IMR-90 (cell line): Measurements from ENCODE around the gene GRAP. TPM values are rescaled to one million over a fixed set of nuclear protein-coding genes. Genes with fewer than 3 reads are reported as not detected.

Source experiments
- ATAC-seq: fragments of 200-7000 bp; cut with Tn5 transposase; 2 replicates; pipeline ENCODE4 v1.9.1; 2020; ENCODE audit warnings: low read depth, mild to moderate bottlenecking, moderate library complexity
- BruUV-seq: library from RNA; stranded (reverse); fragments of 400-500 nt; replicated peaks from 2 replicates; lab custom pipeline; 2021; lab: Mats Ljungman, UMichigan
- CTCF ChIA-PET: fragments of 300-600 bp; formaldehyde crosslinking; extraction: SDS; loops from one replicate; lab custom pipeline; 2021; ENCODE audit warnings: antibody characterized with exemption; lab: Yijun Ruan, JAX
- POLR2A ChIA-PET: fragments of 300-600 bp; sonication (Branson Sonifier 250); formaldehyde crosslinking; loops from one replicate; lab custom pipeline; 2022; ENCODE audit warnings: antibody characterized with exemption; ENCODE audit not compliant: unreplicated experiment; lab: Charles Lee
- DNase-seq: peaks from one replicate; pipeline ENCODE4 v3.0.0; 2013
- H2AFZ ChIP-seq: replicated peaks from 2 replicates; pipeline ENCODE3; 2013; ENCODE audit warnings: low read length, mild to moderate bottlenecking; ENCODE audit not compliant: poor library complexity
- H2AK5ac ChIP-seq: 2 replicates; pipeline ENCODE4 v1.6.1; 2013; ENCODE audit warnings: low read depth, low read length, inconsistent platforms
- H2AK9ac ChIP-seq: replicated peaks from 2 replicates; pipeline ENCODE3; 2013; ENCODE audit warnings: mild to moderate bottlenecking, low read depth, low read length, moderate library complexity; ENCODE audit not compliant: poor library complexity
- H2BK120ac ChIP-seq: 2 replicates; pipeline ENCODE4 v1.6.1; 2013; ENCODE audit warnings: low read depth, low read length, inconsistent platforms
- H2BK15ac ChIP-seq: 3 replicates; pipeline ENCODE4 v1.6.1; 2013; ENCODE audit warnings: low read depth, low read length, inconsistent platforms
- H2BK20ac ChIP-seq: 2 replicates; pipeline ENCODE4 v1.6.1; 2013; ENCODE audit warnings: low read depth, mild to moderate bottlenecking, inconsistent platforms, low read length, moderate library complexity
- H2BK5ac ChIP-seq: 2 replicates; pipeline ENCODE4 v1.6.1; 2013; ENCODE audit warnings: mild to moderate bottlenecking, low read depth, low read length, inconsistent platforms; ENCODE audit not compliant: poor library complexity, severe bottlenecking
- H3K14ac ChIP-seq: replicated peaks from 2 replicates; pipeline ENCODE4 v1.6.1; 2013; ENCODE audit warnings: low read depth, low read length, inconsistent platforms
- H3K18ac ChIP-seq: 2 replicates; pipeline ENCODE4 v1.6.1; 2013; ENCODE audit warnings: low read depth, low read length, control low read depth
- H3K23ac ChIP-seq: 2 replicates; pipeline ENCODE4 v1.6.1; 2013; ENCODE audit warnings: low read depth, low read length, inconsistent platforms
- H3K27ac ChIP-seq: 2 replicates; pipeline ENCODE4 v1.5.1; 2013; ENCODE audit warnings: mild to moderate bottlenecking, control low read depth, low read length; ENCODE audit not compliant: insufficient read depth
- H3K27me3 ChIP-seq: 2 replicates; pipeline ENCODE4 v1.6.1; 2013; ENCODE audit warnings: low read length; ENCODE audit not compliant: control insufficient read depth, insufficient read depth
- H3K36me3 ChIP-seq: 2 replicates; pipeline ENCODE4 v1.6.1; 2013; ENCODE audit warnings: low read length, mixed read lengths; ENCODE audit not compliant: control insufficient read depth, insufficient read depth
- H3K4ac ChIP-seq: 2 replicates; pipeline ENCODE4 v1.6.1; 2013; ENCODE audit warnings: low read depth, low read length, inconsistent platforms
- H3K4me1 ChIP-seq: 2 replicates; pipeline ENCODE4 v1.6.1; 2013; ENCODE audit warnings: low read length, mixed read lengths; ENCODE audit not compliant: control insufficient read depth, insufficient read depth
- H3K4me2 ChIP-seq: 2 replicates; pipeline ENCODE4 v1.6.1; 2013; ENCODE audit warnings: low read depth, mild to moderate bottlenecking, control low read depth, low read length, moderate library complexity
- H3K4me3 ChIP-seq: 2 replicates; pipeline ENCODE4 v1.5.1; 2013; ENCODE audit warnings: low read depth, mild to moderate bottlenecking, control low read depth, low read length, moderate library complexity; ENCODE audit not compliant: insufficient read depth
- H3K56ac ChIP-seq: 2 replicates; pipeline ENCODE4 v1.6.1; 2013; ENCODE audit warnings: low read length, inconsistent platforms; ENCODE audit not compliant: insufficient read depth; ENCODE audit errors: extremely low read depth
- H3K79me1 ChIP-seq, 2 experiments: 2 replicates each; pipeline ENCODE4 v1.6.1; 2013; ENCODE audit warnings: low read length in 2 of 2, inconsistent platforms in 1 of 2, low read depth in 1 of 2
- H3K9ac ChIP-seq: 2 replicates; pipeline ENCODE4 v1.6.1; 2013; ENCODE audit warnings: low read depth, low read length, control low read depth
- H3K9me1 ChIP-seq: 2 replicates; pipeline ENCODE4 v1.6.1; 2013; ENCODE audit warnings: low read length, inconsistent platforms; ENCODE audit not compliant: insufficient read depth
- H3K9me3 ChIP-seq: 2 replicates; pipeline ENCODE4 v1.6.1; 2013; ENCODE audit warnings: low read length; ENCODE audit not compliant: control insufficient read depth, insufficient read depth
- H4K20me1 ChIP-seq: 2 replicates; pipeline ENCODE4 v1.6.1; 2013; ENCODE audit warnings: low read length, inconsistent platforms; ENCODE audit not compliant: insufficient read depth
- H4K5ac ChIP-seq: 2 replicates; pipeline ENCODE4 v1.6.1; 2013; ENCODE audit warnings: mild to moderate bottlenecking, low read depth, low read length, control low read depth
- H4K8ac ChIP-seq, 2 experiments: 2 replicates each; pipeline ENCODE4 v1.6.1; 2013; ENCODE audit warnings: low read depth in 2 of 2, low read length in 2 of 2, control low read depth in 1 of 2, inconsistent platforms in 1 of 2
- H4K91ac ChIP-seq: 2 replicates; pipeline ENCODE4 v1.6.1; 2013; ENCODE audit warnings: low read depth, low read length, inconsistent platforms; ENCODE audit not compliant: insufficient read depth
- BHLHE40 ChIP-seq: fragments of 150-350 bp; IDR thresholded peaks from 2 replicates; pipeline ENCODE4 v1.6.1; 2016; ENCODE audit warnings: mild to moderate bottlenecking, low read depth, low read length
- CEBPB ChIP-seq: IDR thresholded peaks from 2 replicates; pipeline ENCODE4 v1.6.1; 2012; ENCODE audit warnings: low read depth, low read length, improper control_type of control experiment
- CHD1 ChIP-seq: IDR thresholded peaks from 2 replicates; pipeline ENCODE4 v1.6.1; 2012; ENCODE audit warnings: low read depth, low read length, improper control_type of control experiment
- CTCF ChIP-seq: conservative IDR thresholded peaks from 2 replicates; pipeline ENCODE4 v1.5.1; 2012; ENCODE audit warnings: mild to moderate bottlenecking, low read depth, low read length, improper control_type of control experiment
- ELK1 ChIP-seq: fragments of 150-350 bp; IDR thresholded peaks from 2 replicates; pipeline ENCODE4 v1.6.1; 2016; ENCODE audit warnings: low read depth, mild to moderate bottlenecking, low read length, moderate library complexity, borderline replicate concordance
- FOS ChIP-seq: fragments of 150-350 bp; IDR thresholded peaks from 2 replicates; pipeline ENCODE4 v1.6.1; 2016; ENCODE audit warnings: low read depth, low read length
- MAFK ChIP-seq: IDR thresholded peaks from 2 replicates; pipeline ENCODE4 v1.6.1; 2012; ENCODE audit warnings: low read depth, low read length, improper control_type of control experiment
- MAZ ChIP-seq: IDR thresholded peaks from 2 replicates; pipeline ENCODE4 v1.6.1; 2012; ENCODE audit warnings: low read depth, mild to moderate bottlenecking, low read length, improper control_type of control experiment, moderate library complexity, borderline replicate concordance
- MXI1 ChIP-seq: IDR thresholded peaks from 2 replicates; pipeline ENCODE4 v1.6.1; 2012; ENCODE audit warnings: low read depth, mild to moderate bottlenecking, low read length, moderate library complexity, borderline replicate concordance
- NFE2L2 ChIP-seq: fragments of 150-350 bp; IDR thresholded peaks from 2 replicates; pipeline ENCODE4 v1.6.1; 2016; ENCODE audit warnings: low read depth, mild to moderate bottlenecking, low read length
- POLR2A ChIP-seq: IDR thresholded peaks from 2 replicates; pipeline ENCODE4 v1.6.1; 2012; ENCODE audit warnings: mild to moderate bottlenecking, low read depth, low read length
- RAD21 ChIP-seq: IDR thresholded peaks from 2 replicates; pipeline ENCODE4 v1.6.1; 2012; ENCODE audit warnings: low read length, improper control_type of control experiment
- RFX5 ChIP-seq: IDR thresholded peaks from 2 replicates; pipeline ENCODE4 v1.8.0; 2012; ENCODE audit warnings: low read depth, mild to moderate bottlenecking, low read length, moderate library complexity
- SMC3 ChIP-seq: fragments of 150-350 bp; IDR thresholded peaks from 2 replicates; pipeline ENCODE4 v1.6.1; 2016; ENCODE audit warnings: low read depth, mild to moderate bottlenecking, antibody characterized with exemption, low read length, moderate library complexity
- WGBS, 2 experiments: methylation state at CpG; one replicate each; pipeline versions ENCODE4 v1.1.5 to v1.1.7; 2013; ENCODE audit warnings: missing lambda C conversion rate in 2 of 2; ENCODE audit not compliant: insufficient read length in 1 of 2; ENCODE audit errors: extremely low coverage in 2 of 2; 5-methylcytosine and 5-hydroxymethylcytosine counted together
- dilution Hi-C: fragments of 300-500 bp; cut with HindIII; formaldehyde crosslinking; loops from one replicate; pipeline ENCODE4 v1.14.3; 2018; ENCODE audit warnings: low sequenced_read_pairs; ENCODE audit not compliant: unreplicated experiment
- in situ Hi-C: fragments of 300-500 bp; cut with MboI; formaldehyde crosslinking; loops from 3 replicates; pipeline ENCODE4 v1.14.3; 2019; ENCODE audit warnings: low sequenced_read_pairs, inconsistent platforms, mixed read lengths
- intact Hi-C: fragments of 100-400 bp; cut with micrococcal nuclease; formaldehyde crosslinking; loops from 2 replicates; pipeline ENCODE4 v1.10.0; 2022
- polyA plus RNA-seq, 3 experiments: library from polyadenylated mRNA; depleted of rRNA; stranded (reverse); fragments of >200 nt; gene quantifications; 2 replicates each; pipeline ENCODE4 v1.2.3, GENCODE V29; 2012; ENCODE audit warnings: low replicate concordance in 1 of 3
- total RNA-seq: library from RNA; depleted of rRNA; stranded (reverse); fragments of >200 nt; gene quantifications from 2 replicates; pipeline ENCODE4 v1.2.3, GENCODE V29; 2012
- TF ChIP-seq, protein P1 (sequence below): fragments of 150-350 bp; IDR thresholded peaks from 2 replicates; pipeline ENCODE4 v1.6.1; 2017; ENCODE audit warnings: mild to moderate bottlenecking, antibody characterized with exemption, low read length, low read depth

The GRAP gene
- total and polyA plus RNA-seq, 2 of the 4 experiments (the other 2 are of a cell fraction): under 0.01 to 0.14 TPM

GRCh38 chr17:19005137-19005773, 41.5 kb downstream of the GRAP start:
- ATAC-seq (no peak), DNase-seq (no peak)
- peaks cover 31% of the 10 kb centered on the region for H3K4me1 ChIP-seq
- no TSS peak for BruUV-seq
- H2AFZ ChIP-seq: peak overlapping the region; percentile 96
- peak overlapping the region; percentile 76; the same call in 1 of the 2 replicates for H3K18ac ChIP-seq
- peaks cover 25% of the 10 kb centered on the region for H4K20me1 ChIP-seq
- in situ Hi-C loops: no loop called here
- peaks cover 13% of the 10 kb centered on the region; the same call in 1 of the 2 replicates for H3K9me1 ChIP-seq
- WGBS, 2 experiments: 81% methylated on average over 8 of the region's 13 CpGs; no CpG with 5 or more reads in 1 of the 2 experiments
- peak overlapping the region; percentile 87; the same call in 1 of the 2 replicates for H3K4me2 ChIP-seq
- H3K23ac ChIP-seq: peak overlapping the region; percentile 95
- POLR2A ChIA-PET: no interaction called here
- peak overlapping the region; percentile 96 for H4K91ac ChIP-seq
- peak overlapping the region; percentile 98 for H2AK9ac ChIP-seq
- H3K56ac ChIP-seq: peak overlapping the region; percentile 33
- intact Hi-C loops: loop anchor here (2.0 kb wide), 1 partner anchor 44 kb away; no protein-coding TSS in a partner anchor
- H3K79me1 ChIP-seq: peaks cover 14 to 43% of the 10 kb centered on the region in 2 experiments; a peak in 3 of 4 replicates
- H2BK120ac ChIP-seq: peak overlapping the region; percentile 92
- no peaks in the 10 kb centered on the region for H3K27me3 ChIP-seq
- H2BK20ac ChIP-seq: peak overlapping the region; percentile 83
- dilution Hi-C loops: no loop called here
- peak overlapping the region; percentile 94 for H4K5ac ChIP-seq
- peak overlapping the region; percentile 71 for H3K4me3 ChIP-seq
- H3K4ac ChIP-seq: peak overlapping the region; percentile 93
- H2BK5ac ChIP-seq: peak overlapping the region; percentile 58
- CTCF ChIA-PET: no interaction called here
- H2AK5ac ChIP-seq: peak overlapping the region; percentile 76
- peaks cover 2% of the 10 kb centered on the region; the same call in 1 of the 2 replicates for H3K36me3 ChIP-seq
- H3K27ac ChIP-seq: peak overlapping the region; percentile 31; the same call in 1 of the 2 replicates
- H2BK15ac ChIP-seq: peak overlapping the region; percentile 98; the same call in 2 of the 3 replicates
- H4K8ac ChIP-seq: peak overlapping the region; percentile 70 to 95
- H3K9ac ChIP-seq: peak overlapping the region; percentile 25
- H3K9me3 ChIP-seq: no peaks in the 10 kb centered on the region
- H3K14ac ChIP-seq: peak overlapping the region; percentile 91; the same call in 1 of the 2 replicates
- TF ChIP-seq, protein P1, sequence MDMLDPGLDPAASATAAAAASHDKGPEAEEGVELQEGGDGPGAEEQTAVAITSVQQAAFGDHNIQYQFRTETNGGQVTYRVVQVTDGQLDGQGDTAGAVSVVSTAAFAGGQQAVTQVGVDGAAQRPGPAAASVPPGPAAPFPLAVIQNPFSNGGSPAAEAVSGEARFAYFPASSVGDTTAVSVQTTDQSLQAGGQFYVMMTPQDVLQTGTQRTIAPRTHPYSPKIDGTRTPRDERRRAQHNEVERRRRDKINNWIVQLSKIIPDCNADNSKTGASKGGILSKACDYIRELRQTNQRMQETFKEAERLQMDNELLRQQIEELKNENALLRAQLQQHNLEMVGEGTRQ: no peak
- TF ChIP-seq RFX5: no peak
- no peak for TF ChIP-seq MXI1
- TF ChIP-seq MAZ: no peak
- no peak for TF ChIP-seq RAD21
- TF ChIP-seq FOS: no peak
- TF ChIP-seq MAFK: no peak
- no peak for TF ChIP-seq CEBPB
- TF ChIP-seq BHLHE40: no peak
- no peak for TF ChIP-seq CHD1
- TF ChIP-seq SMC3: no peak
- TF ChIP-seq POLR2A: no peak
- TF ChIP-seq ELK1: no peak
- no peak for TF ChIP-seq CTCF
- no peak for TF ChIP-seq NFE2L2
